GM18499 (cell line): ENCODE measurements around the gene FN3K.

Source experiments
- ATAC-seq: cut with Tn5 transposase; IDR thresholded peaks from one replicate; pipeline ENCODE4 v1.9.1; 2021; ENCODE audit warnings: moderate number of reproducible peaks; ENCODE audit not compliant: insufficient read depth, unreplicated experiment

The FN3K gene

DNA sequence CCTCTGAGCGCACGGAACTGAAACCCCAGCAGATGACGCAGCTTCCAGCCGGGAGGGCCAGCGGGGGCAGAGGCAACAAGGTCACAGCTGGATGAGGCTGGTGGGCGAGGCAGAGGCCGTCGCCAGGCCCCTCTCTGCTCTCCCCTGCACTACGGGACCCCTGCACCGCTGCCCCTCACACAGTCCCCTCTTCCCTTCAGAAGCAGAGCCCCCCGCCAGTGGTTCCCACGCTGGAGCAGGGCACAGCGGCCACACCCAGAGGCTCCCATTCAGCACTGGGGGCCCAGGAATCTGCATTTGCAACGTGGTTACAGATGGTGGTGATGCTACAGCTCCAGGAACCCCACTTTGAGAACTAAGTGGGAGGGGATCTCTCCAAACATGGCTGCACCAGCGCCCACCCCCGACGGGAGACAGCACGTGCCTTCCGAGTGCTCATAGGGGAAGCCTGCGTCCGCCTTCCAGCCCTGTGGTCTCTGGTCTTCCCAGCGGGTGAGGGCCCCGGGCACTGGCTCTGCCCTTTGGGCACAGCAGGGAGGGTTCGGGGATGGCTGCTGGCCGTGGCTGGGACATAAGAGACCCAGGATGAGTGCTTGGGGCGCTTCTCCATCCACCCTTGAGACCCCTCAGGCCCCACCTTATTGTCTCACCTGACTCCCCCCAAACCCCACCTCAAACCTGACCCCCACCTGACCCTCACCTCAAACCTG is 32.2 kb upstream of the FN3K start:
- no peak for ATAC-seq

DNA sequence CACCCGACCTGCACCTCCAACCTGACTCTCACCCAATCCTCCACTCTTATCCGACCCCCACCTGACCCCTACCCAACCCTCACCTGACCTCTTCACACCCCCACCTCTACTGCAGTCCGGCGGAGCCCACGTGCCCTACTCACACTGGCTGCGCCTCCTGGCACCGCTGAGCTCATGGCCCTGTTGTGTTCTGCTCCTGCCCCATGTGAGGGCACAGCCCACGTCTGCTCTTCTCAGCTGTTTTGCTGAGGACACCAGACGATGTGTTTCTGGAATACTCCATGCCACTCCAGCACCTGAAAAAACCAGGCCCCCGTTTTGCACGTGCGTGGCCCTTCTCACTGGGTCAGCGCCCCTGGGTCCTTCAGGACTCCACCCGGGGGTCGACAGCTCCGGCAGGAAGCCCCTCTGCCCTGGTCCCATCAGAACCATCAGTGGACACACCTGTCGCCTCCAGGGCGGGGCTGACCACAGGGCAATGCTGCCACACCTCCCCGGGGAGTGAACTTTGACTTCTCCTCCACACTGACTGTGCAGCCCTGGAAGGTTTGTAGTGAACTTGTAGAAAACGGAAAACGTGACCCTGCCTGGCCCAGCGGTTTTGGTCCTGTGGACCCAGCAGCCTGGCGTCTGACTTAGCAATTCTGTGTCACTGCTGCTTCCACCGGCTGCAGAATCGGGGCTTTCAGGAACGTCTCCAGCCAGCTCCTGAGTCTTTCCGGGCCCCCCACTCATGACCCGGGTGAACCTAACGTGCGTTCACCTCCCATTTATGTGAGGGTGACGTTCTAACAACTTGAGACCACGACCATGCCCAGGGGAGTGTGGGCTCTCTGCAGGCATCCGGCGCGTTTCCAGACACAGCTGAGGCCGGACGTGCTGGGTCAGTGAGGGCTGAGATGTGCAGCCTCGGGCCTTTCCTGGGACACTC is 31.2 kb upstream of the FN3K start:
- no peak for ATAC-seq

DNA sequence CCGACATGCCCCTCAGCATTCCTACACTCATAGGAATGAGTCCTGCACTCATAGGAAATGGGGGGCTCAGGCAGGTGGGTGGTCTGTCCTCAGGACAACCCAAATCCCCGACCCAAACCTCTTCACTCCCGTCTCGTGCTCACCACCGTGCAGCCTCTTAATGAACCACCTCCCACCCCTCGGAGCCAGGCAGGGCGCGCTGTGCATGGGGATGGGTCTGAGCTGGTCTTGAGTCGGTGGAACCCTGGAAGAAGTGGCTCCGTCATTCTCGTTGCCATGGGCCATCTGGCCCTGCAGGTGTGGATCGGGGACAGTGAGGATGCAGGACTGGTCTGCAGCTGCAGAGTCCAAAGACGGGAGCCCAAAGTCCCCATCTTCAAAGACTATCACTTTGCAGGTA is 30.5 kb upstream of the FN3K start:
- ATAC-seq = no peak

DNA sequence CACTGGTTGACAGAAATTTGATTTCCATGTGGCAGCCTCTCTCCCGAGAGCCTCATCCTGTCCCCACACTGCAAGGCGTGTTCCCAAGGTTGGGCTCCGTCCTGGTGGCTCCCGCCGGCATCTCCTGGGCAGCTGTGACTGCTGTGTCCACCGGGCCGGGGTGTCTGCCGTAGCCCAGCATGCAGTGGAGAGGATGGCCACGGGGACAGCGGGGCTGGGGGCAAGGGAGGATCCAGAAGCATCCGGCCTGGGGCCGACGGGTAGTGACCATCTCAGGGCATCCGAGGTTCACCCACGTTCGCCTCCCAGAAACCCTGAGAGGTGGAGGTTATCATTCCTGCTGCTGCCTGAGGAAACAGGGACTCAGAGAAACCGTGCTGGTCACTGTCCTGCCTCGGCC is 29.7 kb upstream of the FN3K start:
- no peak for ATAC-seq

DNA sequence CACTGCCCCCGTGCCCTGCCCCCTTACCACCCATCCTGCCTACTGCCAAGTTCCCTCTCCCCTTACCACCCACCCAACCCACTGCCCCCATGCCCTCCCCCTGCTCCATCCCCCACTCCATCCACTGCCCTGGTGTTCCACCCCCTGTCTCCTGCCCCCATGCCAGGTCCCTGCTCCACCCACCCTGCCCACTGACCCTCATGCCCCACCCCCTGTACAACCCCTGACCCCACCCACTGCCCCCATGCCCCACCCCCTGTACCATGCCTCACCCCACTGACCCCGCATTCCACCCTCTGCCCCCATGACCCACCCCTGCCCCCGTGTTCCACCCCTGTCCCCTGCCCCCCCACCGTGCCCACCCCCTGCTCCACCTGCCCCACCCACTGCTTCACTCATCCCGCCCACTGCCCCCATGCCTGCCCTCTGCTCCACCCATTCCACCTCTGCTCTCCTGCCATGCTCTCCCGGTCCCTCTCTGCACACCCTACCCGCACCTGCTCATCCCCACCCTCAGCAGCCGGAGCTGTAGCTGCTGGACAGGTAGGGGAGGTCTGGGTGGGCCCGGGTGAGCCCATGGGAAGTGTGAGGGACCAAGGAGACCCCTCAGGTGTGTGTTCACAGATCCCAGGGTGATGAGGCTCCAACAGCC is 26.3 kb upstream of the FN3K start:
- no peak for ATAC-seq

DNA sequence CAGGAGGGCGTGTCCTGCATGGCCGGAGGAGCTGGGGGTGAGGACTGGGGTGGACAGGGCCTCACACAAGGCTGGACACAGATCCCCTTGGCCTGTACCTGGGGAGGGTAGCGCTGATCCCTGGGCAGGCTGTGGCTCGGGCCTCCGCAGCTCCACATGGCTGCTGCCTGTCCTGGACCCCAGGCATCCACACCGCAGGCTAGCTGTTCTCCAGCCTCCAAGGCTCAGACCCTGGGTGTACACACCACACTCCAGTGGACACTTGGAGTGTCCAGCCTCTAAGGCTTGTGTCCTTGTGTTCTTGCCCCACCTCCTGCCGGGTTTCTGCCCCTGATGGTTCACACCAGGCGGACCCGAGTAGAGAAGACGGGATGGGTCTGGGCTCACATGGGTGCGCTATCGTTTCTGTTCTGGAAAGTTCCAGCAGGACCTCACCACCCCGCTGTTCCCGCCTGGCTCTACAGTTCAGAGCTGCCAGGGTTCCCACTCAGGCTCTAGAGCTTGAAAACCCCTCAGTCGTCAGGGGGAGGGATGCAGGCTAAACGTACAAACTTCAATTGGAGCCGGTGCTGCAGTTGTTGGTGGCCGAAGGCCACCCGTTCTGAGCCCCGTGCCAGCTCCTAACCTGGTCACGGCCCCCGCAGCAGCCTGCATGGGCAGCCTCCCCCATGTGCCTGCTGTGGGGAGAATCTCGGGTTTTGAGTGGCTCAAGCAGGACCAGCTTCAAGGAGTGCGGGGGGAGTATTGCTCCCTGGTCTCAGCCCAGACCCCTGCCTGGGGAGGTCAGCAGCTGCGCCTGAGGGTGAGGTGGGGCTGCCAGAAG is 25.5 kb upstream of the FN3K start:
- no peak for ATAC-seq

DNA sequence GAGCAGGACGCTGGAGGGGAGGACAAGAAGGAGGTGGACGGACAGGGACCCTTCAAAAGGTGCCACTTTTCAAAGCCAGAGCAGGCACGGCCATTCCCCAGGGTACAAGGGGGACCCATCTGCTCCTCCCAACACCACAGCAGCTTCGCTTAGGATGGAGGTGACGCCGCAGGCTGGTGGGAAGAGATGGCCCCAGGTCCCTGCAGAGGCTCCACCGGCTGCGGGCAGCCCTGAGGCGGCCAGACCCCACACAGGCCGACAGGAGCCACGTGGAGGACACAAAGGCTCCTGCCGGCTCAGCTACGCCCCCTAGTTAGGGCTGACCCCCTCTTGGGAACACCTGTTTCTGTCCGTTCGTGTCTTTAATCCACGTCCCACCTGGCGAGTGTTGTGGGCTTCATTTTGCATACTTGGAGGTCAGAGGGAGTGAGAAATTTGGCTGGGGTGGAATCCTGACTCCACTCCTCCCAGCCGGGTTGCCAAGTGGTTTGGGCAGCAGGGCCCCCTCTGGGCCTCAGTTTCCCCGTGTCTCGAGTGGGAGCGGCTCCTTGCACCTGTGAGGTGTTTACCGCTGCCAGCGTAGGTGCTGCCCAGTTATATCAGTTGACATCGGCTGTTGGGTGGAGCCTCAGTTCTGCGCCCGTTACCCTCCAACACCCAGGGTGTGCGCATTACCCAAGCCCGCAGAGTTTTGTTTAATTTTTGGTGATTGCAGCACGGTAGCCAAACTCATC is 24.7 kb upstream of the FN3K start:
- no peak for ATAC-seq

DNA sequence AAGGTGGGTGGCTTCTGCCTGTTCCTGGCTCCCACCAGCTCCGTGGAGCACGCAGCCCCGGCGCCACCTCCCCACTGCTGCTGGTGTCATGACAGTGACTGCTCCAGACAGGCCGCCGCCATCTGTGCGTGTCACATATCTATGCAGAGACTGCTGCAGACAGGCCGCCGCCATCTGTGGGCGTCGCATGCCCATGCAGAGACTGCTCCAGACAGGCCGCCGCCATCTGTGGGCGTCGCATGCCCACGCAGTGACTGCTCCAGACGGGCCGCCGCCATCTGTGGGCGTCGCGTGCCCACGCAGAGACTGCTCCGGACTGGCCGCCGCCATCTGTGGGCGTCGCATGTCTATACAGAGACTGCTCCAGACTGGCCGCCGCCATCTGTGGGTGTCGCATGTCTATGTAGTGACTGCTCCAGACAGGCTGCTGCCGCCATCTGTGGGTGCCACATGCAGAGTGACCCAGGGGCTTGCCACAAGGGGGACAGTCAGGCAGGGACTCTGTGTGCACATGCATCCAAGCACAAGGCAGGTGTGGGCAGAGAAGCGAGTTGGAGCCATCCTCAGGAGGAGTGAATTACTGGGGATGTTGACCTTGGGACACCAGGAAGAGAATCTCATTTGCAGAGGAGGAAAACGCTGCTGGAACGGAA is 22.2 kb upstream of the FN3K start:
- no peak for ATAC-seq

DNA sequence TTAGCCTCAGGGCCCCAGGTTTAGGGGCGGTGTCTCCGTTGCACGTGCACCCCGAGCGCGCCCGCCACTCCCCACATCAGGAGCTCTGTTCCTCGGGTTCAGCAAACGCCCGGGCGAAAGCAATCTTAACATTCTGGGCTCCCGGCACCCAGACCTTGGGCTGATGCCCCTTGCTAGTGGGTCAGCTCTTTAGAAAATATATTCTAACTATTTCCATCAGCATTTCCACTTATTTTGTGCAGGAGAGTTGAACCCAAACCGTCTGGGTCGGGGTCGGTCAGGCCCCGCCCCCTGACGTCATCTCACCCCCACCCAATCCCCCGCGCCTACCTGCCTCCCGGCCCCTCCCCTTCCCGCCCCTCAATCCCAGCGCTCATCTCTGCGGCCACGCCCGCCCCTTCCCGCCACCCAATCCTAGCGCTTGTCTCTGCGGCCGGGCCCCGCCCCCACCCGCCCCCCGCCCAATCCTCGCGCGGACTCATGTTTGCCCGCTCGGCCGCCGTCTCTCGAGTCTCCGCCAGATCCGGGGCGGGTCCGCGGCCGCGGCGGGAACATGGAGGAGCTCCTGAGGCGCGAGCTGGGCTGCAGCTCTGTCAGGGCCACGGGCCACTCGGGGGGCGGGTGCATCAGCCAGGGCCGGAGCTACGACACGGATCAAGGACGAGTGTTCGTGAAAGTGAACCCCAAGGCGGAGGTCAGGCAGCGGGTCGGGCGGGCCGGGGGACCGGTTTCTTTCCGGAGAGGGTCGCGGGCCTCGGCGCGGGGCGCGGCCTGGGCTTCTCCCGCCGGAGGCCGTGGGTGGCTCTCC is 19.0 kb upstream of the FN3K start, which contains the start of gene FN3KRP:
FN3KRP (plus strand) TSS at position 504 of the 808 bp plus-strand sequence; CDS start at position 554, 50 bp downstream.
- ATAC-seq = no peak

DNA sequence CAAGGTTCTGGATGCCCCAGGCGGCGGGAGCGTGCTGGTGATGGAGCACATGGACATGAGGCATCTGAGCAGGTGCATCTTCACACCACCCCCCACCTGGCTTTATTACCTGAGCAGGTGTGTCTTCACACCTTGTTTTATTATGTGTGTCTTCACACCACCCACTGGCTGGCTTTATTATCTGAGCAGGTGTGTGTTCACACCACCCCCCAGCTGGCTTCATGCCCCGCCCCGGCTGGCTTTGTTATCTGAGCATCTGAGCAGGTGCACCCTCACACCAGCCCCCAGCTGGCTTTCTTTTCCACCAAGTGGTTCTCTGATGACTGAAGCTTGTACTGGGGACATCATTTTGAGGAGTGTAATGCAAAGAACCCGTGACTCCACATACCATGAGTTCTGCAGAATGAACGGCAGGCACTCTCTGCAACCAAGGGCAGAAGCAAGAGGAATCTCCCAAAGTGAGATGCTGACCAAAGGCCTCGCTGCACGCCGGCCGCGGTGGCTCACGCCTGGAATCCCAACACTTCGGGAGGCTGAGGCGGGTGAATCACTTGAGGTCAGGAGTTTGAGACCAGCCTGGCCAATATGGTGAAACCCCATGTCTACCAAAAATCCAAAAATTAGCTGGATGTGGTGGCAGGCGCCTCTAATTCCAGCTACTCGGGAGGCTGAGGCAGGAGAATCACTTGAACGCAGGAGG is 16.3 kb upstream of the FN3K start:
- no peak for ATAC-seq

DNA sequence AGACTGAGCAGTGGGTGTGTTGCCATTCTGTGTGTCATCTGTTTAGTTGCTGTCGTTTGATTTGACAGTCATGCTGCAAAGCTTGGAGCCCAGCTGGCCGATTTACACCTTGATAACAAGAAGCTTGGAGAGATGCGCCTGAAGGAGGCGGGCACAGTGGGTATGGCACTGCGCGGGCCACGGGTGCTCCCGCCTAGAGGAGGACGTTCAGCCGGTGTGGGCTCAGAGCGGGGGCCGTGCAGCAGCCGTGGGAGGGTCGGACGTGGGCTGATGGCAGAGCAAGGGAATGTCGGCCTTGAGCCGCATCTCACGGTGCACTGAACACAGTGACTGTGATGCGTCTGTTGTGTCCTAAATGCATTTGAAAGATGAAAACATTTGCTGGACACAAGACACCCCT is 15.2 kb upstream of the FN3K start:
- ATAC-seq = no peak

DNA sequence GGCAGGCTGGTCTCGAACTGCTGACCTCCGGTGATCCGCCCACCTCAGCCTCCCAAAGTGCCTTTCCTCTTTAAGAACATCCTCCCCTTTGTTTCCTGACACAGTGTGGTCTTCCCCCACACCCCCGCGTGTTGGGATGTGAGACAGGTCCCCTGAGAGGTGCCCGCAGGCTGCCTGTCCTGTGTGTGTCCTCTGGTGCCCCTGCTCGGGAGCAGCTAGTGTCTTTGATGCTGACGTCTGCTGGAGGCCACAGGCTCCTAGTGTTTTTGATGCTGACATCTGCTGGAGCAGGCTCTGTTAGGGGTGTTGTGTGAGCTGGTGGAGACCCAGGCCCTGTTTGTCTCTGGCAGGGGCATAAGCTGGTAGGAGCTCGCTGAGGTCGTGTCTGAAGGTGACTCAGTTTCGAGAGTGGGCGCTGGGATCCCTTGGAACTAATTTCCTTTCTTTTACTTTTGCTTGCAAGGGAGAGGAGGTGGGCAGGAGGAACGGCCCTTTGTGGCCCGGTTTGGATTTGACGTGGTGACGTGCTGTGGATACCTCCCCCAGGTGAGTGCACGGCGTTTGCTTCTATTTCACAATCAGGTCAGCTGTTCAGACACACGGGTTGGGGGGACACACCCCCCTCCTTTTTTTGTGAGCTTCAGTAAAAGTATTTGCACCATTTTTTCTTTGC is 12.9 kb upstream of the FN3K start:
- no peak for ATAC-seq

DNA sequence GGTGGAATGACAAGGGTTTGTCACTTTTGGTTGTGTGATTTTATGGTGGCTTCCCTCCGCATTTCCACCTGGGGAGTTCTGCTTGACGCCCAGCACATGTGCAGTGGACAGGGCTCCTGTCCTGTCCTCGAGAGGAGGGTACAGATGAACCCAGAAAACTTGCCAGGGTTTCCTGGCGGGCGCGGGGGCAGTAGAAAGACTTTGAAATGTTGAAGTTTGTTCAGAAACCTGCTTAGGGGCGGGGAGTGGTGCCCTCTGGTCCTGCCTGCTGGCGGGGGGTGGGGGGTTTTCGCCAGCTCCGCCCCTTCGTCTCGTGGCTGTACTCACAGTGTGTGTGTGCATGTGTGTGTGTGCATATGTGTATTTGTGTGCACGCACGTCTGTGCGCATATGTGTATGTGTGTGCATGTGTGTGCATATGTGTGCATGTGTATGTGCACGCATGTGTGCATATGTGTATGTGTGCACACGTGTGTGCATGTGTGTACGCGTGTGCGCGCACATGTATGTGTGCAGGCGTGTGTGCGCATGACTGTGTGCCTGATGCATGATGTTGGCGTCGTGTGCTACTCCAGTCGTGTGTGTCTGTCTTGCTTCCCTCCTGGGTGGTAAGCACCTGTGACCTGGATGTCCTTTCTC is 12.1 kb upstream of the FN3K start:
- ATAC-seq = no peak

DNA sequence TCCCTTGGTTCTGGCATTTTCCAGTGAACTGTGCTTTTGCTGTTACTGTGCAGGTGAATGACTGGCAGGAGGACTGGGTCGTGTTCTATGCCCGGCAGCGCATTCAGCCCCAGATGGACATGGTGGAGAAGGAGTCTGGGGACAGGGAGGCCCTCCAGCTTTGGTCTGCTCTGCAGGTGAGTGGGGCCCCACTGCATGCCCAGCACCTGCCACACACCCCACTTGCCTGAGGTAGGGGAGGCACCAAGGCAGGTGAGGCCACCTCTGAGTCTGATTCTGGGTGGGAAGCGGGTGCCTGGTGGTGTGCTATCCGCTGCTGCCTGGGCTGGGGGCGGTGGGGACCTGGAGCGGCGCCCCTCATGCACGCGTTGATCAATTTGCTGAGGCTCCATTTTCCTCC is 9.0 kb upstream of the FN3K start:
- no peak for ATAC-seq

DNA sequence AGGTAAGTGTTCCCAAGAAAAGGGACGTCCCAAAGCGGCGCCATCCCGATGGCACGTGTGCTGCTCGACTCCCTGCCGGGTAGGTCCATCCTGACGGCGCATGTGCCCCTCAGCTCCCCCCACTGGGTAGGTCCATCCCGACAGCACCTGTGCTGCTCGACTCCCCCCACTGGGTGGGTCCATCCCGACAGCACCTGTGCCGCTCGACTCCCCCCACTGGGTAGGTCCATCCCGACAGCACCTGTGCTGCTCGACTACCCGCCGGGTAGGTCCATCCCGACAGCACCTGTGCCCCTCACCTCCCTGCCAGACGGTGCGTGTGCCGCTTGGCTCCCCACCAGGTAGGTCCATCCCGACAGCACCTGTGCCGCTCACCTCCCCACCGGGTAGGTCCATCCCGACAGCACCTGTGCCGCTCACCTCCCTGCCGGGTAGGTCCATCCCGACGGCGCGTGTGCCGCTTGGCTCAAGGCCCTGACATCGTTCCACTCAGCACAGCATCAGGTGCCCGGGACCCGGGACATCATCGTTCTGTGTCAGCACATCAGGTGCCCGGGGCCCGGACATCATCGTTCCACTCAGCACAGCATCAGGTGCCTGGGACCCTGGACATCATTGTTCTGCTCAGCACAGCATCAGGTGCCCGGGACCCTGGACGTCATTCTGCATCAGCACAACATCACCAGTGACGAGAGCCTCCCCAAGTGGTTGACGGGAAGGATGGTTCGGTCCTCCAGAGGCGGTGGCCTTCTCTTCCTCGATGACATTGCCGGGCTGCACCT is 5.7 kb upstream of the FN3K start:
- ATAC-seq = no peak
